Mucosa of rectum (tissue), 2 donors: ENCODE measurements around the gene NR2F2.

Source experiments
- H3K27ac ChIP-seq, 2 donors: one replicate each; pipeline ENCODE4 v1.7.0; 2013; ENCODE audit warnings: inconsistent platforms in 2 of 2, low read depth in 2 of 2, low read length in 2 of 2
- H3K27me3 ChIP-seq, 2 donors: one replicate each; pipeline ENCODE4 v1.7.0; 2013; ENCODE audit warnings: low read length in 2 of 2; ENCODE audit not compliant: control insufficient read depth in 2 of 2, insufficient read depth in 2 of 2
- H3K36me3 ChIP-seq, 2 donors: one replicate each; pipeline ENCODE4 v1.7.0; 2013; ENCODE audit warnings: low read length in 2 of 2; ENCODE audit not compliant: control insufficient read depth in 2 of 2, insufficient read depth in 2 of 2
- H3K4me1 ChIP-seq, 2 donors: one replicate each; pipeline ENCODE4 v1.7.0; 2013; ENCODE audit warnings: low read length in 2 of 2, mild to moderate bottlenecking in 1 of 2; ENCODE audit not compliant: control insufficient read depth in 2 of 2, insufficient read depth in 2 of 2
- H3K4me3 ChIP-seq, 2 donors: one replicate each; pipeline ENCODE4 v1.7.0; 2013; ENCODE audit warnings: low read length in 2 of 2
- H3K9ac ChIP-seq, 2 donors: one replicate each; pipeline ENCODE4 v1.7.0; 2013; ENCODE audit warnings: low read length in 2 of 2, low read depth in 1 of 2, mild to moderate bottlenecking in 1 of 2
- H3K9me3 ChIP-seq, 2 donors: one replicate each; pipeline ENCODE4 v1.7.0; 2013; ENCODE audit warnings: low read length in 2 of 2; ENCODE audit not compliant: control insufficient read depth in 2 of 2
- donor health status: healthy.
- donor health status: Normal muscosa, but diverticular disease.

NR2F2 gene

GRCh38 chr15:96336596-96337364, 6.3 kb downstream of the NR2F2 start:
- Histone ChIP-seq H3K4me1 (peaks cover 8 to 27% of the 10 kb centered on the region in 2 donors), H3K9ac (peak overlapping the region; percentile 61 to 89), H3K27me3 (no peaks in the 10 kb centered on the region), H3K9me3 (no peaks in the 10 kb centered on the region), H3K27ac (peak overlapping the region; percentile 78 to 89), H3K36me3 (peaks cover 5 to 9% of the 10 kb centered on the region in 2 donors), H3K4me3 (peak overlapping the region; percentile 94 to 96)

GRCh38 chr15:96337365-96338023, 7.0 kb downstream of the NR2F2 start:
- no peaks in the 10 kb centered on the region for H3K27me3 ChIP-seq
- H3K4me1 ChIP-seq: peaks cover 10 to 34% of the 10 kb centered on the region in 2 donors
- H3K4me3 ChIP-seq: peak overlapping the region; percentile 94 to 96
- H3K36me3 ChIP-seq: peaks cover 5 to 9% of the 10 kb centered on the region in 2 donors
- H3K9me3 ChIP-seq: no peaks in the 10 kb centered on the region
- peak overlapping the region; percentile 78 to 89 for H3K27ac ChIP-seq
- peak overlapping the region; percentile 61 to 89 for H3K9ac ChIP-seq

GRCh38 chr15:96338074-96338765, 7.7 kb downstream of the NR2F2 start:
- Histone ChIP-seq H3K27me3 (no peaks in the 10 kb centered on the region), H3K9ac (peak overlapping the region in 1 of 2 donors; percentile 89), H3K36me3 (peaks cover 5 to 9% of the 10 kb centered on the region in 2 donors), H3K4me3 (peak overlapping the region; percentile 94 to 96), H3K4me1 (peaks cover 10 to 40% of the 10 kb centered on the region in 2 donors), H3K27ac (peak overlapping the region; percentile 1 to 89), H3K9me3 (no peaks in the 10 kb centered on the region)

GRCh38 chr15:96338766-96339618, 8.5 kb downstream of the NR2F2 start:
- peaks cover 6 to 40% of the 10 kb centered on the region in 2 donors for H3K4me1 ChIP-seq
- H3K36me3 ChIP-seq: peaks cover 4 to 9% of the 10 kb centered on the region in 2 donors
- H3K9ac ChIP-seq: peak overlapping the region; percentile 60 to 89
- peak overlapping the region; percentile 68 to 94 for H3K4me3 ChIP-seq
- H3K27ac ChIP-seq: peak overlapping the region; percentile 63 to 89
- no peaks in the 10 kb centered on the region for H3K27me3 ChIP-seq
- no peaks in the 10 kb centered on the region for H3K9me3 ChIP-seq

- Histone ChIP-seq H3K4me3 (peak overlapping the region; percentile 68 to 69), H3K27ac (peak overlapping the region; percentile 63 to 89), H3K4me1 (peaks cover 2 to 35% of the 10 kb centered on the region in 2 donors), H3K36me3 (peaks cover 2% of the 10 kb centered on the region in 2 donors), H3K9me3 (no peaks in the 10 kb centered on the region), H3K27me3 (no peaks in the 10 kb centered on the region), H3K9ac (peak overlapping the region; percentile 66 to 89)
Observed at GRCh38 chr15:96339619-96340347, 9.3 kb downstream of the NR2F2 start.

GRCh38 chr15:96340348-96340597, 9.8 kb downstream of the NR2F2 start:
- peak overlapping the region; percentile 66 to 89 for H3K9ac ChIP-seq
- H3K4me3 ChIP-seq: peak overlapping the region; percentile 68 to 69
- no peaks in the 10 kb centered on the region for H3K27me3 ChIP-seq

GRCh38 chr15:96340598-96341512, 10.4 kb downstream of the NR2F2 start:
- Histone ChIP-seq H3K4me3 (peak overlapping the region; percentile 68 to 69), H3K9me3 (no peaks in the 10 kb centered on the region), H3K27ac (peak overlapping the region; percentile 72 to 89), H3K36me3 (peaks cover 0 to 2% of the 10 kb centered on the region in 2 donors), H3K9ac (peak overlapping the region; percentile 66 to 89), H3K27me3 (no peaks in the 10 kb centered on the region), H3K4me1 (peaks cover 5 to 32% of the 10 kb centered on the region in 2 donors)

More at GRCh38 chr15:96340348-96340597, 9.8 kb downstream of the NR2F2 start:
- H3K4me1 ChIP-seq: peaks cover 2 to 35% of the 10 kb centered on the region in 2 donors
- peaks cover 0 to 2% of the 10 kb centered on the region in 2 donors for H3K36me3 ChIP-seq
- H3K27ac ChIP-seq: peak overlapping the region; percentile 63 to 89
- no peaks in the 10 kb centered on the region for H3K9me3 ChIP-seq

- H3K27ac ChIP-seq: peak overlapping the region; percentile 69 to 72
- H3K9me3 ChIP-seq: no peaks in the 10 kb centered on the region
- peaks cover 7 to 34% of the 10 kb centered on the region in 2 donors for H3K4me1 ChIP-seq
- H3K4me3 ChIP-seq: peak overlapping the region; percentile 62
- H3K27me3 ChIP-seq: no peaks in the 10 kb centered on the region
- peaks cover 0 to 2% of the 10 kb centered on the region in 2 donors for H3K36me3 ChIP-seq
- peak overlapping the region in 1 of 2 donors; percentile 61 for H3K9ac ChIP-seq
Observed at GRCh38 chr15:96341513-96342405, 11.3 kb downstream of the NR2F2 start.
